GM12801 (cell line): ENCODE data around the gene MEA1.

ENCODE experiments used
- TF ChIP-seq, protein P1 (sequence below): IDR thresholded peaks from one replicate; pipeline ENCODE4 v1.5.1; 2011; ENCODE audit warnings: control low read depth; ENCODE audit not compliant: insufficient read length; ENCODE audit errors: extremely low read depth

MEA1 gene

DNA sequence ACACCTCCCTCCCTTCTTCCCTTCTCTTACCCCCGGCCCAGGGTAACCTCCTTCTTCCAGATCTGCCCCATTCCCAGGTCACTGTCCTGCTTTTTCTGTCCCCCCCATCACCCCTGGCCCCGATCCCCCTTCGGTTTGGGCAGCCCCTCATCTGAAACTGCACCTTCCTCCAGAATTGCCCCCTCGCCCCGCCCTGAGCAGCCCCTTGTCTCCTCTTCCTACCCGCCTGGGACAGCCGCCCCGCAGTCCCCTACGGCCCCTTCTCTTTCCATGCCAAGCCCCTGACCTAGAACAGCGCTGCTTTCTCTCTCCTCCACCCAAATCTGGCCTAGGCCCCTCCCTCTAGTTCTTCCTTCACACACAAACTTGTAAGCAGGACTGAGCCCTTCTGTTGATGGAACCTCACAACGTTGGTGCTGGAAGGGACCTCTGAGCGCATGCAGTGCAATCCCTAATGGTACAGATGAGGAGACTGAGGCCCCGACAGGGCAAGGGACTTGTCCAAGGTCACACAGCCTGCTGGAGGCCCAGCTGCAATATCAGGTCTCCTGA is 28.7 kb downstream of the MEA1 start:
- TF ChIP-seq, protein P1, sequence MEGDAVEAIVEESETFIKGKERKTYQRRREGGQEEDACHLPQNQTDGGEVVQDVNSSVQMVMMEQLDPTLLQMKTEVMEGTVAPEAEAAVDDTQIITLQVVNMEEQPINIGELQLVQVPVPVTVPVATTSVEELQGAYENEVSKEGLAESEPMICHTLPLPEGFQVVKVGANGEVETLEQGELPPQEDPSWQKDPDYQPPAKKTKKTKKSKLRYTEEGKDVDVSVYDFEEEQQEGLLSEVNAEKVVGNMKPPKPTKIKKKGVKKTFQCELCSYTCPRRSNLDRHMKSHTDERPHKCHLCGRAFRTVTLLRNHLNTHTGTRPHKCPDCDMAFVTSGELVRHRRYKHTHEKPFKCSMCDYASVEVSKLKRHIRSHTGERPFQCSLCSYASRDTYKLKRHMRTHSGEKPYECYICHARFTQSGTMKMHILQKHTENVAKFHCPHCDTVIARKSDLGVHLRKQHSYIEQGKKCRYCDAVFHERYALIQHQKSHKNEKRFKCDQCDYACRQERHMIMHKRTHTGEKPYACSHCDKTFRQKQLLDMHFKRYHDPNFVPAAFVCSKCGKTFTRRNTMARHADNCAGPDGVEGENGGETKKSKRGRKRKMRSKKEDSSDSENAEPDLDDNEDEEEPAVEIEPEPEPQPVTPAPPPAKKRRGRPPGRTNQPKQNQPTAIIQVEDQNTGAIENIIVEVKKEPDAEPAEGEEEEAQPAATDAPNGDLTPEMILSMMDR, result no peak

DNA sequence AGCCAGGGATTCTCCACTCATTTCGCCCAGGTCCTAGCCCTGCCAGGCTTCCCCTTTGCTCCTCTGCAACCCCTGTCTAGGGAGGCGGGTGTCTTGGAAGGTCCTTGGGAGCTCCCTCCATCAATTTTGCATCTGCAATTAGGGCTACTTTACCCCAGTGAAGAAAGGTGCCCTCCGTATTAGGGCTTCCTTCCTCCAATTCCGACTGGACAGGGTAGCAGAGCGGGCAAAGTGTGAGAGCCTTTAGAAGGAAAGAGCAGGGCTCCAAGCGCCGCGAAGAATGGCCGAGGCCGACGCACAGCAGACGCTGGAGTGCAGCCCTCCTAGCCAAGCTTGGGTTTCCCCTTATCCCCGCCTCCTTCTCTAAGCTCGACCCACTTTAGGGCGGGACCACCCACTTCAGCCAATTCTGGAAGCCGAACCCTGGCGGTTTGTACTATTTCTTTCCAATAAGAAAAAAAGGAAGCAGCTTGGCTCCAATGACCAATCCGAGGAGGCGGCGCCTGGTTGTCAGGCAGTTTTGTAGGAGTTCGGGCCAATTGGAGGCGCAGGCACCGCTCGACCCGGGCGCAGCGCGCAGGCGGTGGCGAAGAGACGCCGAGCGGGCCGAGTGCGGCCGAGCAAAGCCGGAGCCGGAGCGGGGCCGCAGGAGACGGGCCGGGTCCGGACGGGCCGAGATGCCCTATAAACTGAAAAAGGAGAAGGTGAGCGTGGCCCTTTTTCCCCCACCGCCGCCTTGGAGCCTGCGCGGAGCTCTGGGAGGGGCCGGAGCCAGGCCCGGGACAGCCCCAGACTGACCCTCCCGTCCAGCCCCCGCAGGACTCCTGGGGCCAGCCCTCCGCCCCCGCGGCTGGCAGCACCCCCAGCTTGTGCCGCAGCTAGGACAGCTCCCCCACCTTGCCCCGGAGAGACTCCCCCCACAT is 29.5 kb downstream of the MEA1 start, which contains the start of gene PPP2R5D:
Gene PPP2R5D, plus strand, starts transcription at position 570 of the 923 bp plus-strand sequence. Its CDS starts 108 bp downstream, at position 678.
- TF ChIP-seq, protein P1, result no peak

DNA sequence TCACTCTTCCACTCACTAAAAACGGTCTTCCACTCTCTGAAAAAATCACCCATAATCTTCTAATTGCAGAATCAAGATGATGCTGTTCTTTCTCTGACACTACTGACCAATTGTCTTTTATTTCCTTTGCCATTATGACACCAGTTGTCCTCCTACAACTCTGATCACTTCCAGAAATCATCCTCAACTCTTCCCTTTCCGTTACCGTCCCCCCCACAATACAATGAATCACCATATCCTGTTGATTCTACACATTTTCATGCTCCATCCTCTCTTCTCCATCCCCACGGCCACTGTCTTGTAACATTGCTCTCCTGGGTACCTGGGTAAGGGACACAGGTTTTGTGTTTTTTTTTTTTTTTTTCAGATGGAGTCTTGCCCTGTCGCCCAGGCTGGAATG is 31.9 kb downstream of the MEA1 start:
- TF ChIP-seq, protein P1, result no peak

DNA sequence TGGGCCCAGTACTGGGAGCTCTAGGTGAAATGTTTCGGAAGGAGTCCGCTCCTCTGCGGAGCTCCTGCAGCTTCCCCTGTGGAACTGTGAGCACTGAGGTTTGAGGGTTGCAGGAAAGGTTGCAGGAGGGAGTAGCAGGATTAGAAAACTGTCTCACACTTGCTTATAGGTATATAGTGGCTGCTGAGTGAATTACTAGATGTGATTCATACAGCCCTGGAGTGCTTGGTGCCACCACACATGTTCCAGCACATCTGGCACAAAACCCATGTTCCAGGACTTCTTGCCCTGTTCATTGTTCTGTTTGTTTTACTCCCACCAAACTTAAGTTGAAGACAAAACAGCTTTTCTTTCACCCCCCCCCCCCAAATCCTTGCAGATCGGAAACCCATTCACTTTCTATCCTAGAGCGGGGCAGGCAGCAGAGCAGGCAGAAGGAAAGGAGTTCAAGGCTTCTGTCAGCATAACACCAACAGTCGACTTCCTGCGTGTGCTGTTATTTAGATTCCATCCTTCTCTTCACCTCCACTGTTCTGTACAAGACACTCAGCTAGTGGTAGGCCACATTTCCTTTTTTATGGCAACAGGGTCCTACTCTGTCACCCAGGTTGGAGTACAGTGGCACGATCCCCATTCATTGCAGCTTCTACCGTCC is 34.1 kb downstream of the MEA1 start:
- TF ChIP-seq, protein P1, result no peak

DNA sequence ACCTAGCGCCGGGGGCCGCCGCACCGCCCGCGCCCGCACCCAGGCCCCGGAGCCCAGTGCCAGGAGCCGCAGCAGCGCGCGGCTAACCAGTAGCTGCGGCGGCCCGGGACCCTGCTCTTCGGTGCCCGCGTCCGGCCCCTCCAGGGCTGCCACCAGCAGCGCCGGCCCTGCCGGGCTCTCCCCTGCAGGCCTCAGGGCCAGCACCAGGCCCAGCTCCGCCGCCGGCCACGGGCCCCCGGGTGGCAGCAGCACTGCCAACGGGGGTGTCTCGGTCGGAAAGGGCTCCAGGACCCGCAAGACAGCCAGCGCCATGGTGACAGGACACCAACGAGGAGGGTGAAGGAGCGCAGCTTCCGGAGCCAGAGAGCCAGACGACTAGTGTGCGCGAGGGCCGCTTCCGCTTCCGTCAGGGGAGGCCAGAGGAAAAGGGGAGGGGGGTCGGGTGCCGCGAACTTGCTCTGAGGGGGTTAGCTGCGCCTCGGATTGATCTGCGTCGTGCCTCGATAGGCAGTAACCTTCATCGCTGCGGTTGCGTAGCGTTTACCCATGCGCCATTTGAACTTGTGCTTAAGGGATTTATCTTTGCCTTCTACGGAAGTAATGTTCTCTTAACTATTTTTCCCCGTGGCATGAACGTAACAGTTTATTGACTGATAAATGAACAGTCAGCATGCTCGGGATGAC is 34.8 kb downstream of the MEA1 start, which contains the start of gene PEX6:
Gene PEX6, minus strand, starts transcription at position 343 of the 684 bp plus-strand sequence. Its CDS starts 31 bp downstream, at position 312.
- TF ChIP-seq, protein P1, result no peak

DNA sequence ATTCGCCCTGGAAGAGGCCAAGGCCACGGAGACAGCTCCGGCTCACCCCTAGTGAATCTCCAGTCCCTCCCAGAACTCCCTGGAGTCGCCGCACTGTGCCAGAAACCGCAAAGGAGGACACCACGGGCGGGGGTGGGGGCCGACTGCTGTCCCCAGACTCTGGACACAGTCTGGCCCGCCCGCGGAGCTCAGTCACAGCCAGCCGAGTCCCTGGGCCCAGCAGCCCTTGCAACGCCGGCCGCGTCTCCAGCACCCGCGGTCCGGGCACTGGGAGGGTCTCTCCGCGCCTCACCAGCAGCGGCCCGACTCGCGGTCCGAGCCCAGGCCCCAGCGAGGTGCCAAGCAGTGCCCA is 35.3 kb downstream of the MEA1 start:
- TF ChIP-seq, protein P1, result no peak
